Retina (tissue), 1 donor: ENCODE measurements around the gene SFMBT2.
"Not testable (repeated sequence)": the region's sequence is repeated elsewhere in the genome, so short reads cannot be mapped to it uniquely, and the experiment has no call there.

Experiments
- DNase-seq: peaks from one replicate; pipeline ENCODE4 v3.0.0-alpha.2; 2016

SFMBT2 gene

GRCh38 chr10:7317786-7318446, 92.9 kb downstream of the SFMBT2 start:
- DNase-seq: no peak

GRCh38 chr10:7316839-7317238, 94.0 kb downstream of the SFMBT2 start:
- DNase-seq: no peak

GRCh38 chr10:7315906-7316305, 94.9 kb downstream of the SFMBT2 start:
- no peak for DNase-seq

- no peak for DNase-seq
These were observed 96.7 kb downstream of the SFMBT2 start for GRCh38 chr10:7314170-7314569.

- DNase-seq: no peak
These were observed 98.4 kb downstream of the SFMBT2 start for GRCh38 chr10:7312488-7312857.

- not testable (repeated sequence) for DNase-seq
These were observed 98.9 kb downstream of the SFMBT2 start for GRCh38 chr10:7311850-7312487.

- DNase-seq: no peak
These were observed 99.5 kb downstream of the SFMBT2 start for GRCh38 chr10:7311218-7311849.

GRCh38 chr10:7310076-7310475, 100.8 kb downstream of the SFMBT2 start:
- no peak for DNase-seq

- no peak for DNase-seq
These were observed 102.0 kb downstream of the SFMBT2 start for GRCh38 chr10:7308826-7309225.

GRCh38 chr10:7306616-7307015, 104.2 kb downstream of the SFMBT2 start:
- DNase-seq: no peak

- no peak for DNase-seq
These were observed 104.7 kb downstream of the SFMBT2 start for GRCh38 chr10:7306147-7306546.

GRCh38 chr10:7305053-7305452, 105.8 kb downstream of the SFMBT2 start:
- no peak for DNase-seq

GRCh38 chr10:7304110-7304509, 106.7 kb downstream of the SFMBT2 start:
- no peak for DNase-seq

GRCh38 chr10:7302930-7303557, 107.8 kb downstream of the SFMBT2 start:
- no peak for DNase-seq

GRCh38 chr10:7302392-7302906, 108.4 kb downstream of the SFMBT2 start:
- DNase-seq: no peak

GRCh38 chr10:7301006-7301778, 109.6 kb downstream of the SFMBT2 start:
- peak; percentile 29 for DNase-seq

GRCh38 chr10:7300384-7300971, 110.4 kb downstream of the SFMBT2 start:
- no peak for DNase-seq

- DNase-seq: not testable (repeated sequence)
These were observed 111.1 kb downstream of the SFMBT2 start for GRCh38 chr10:7299601-7300325.

- DNase-seq: no peak
These were observed 112.3 kb downstream of the SFMBT2 start for GRCh38 chr10:7298495-7298894.

- DNase-seq: no peak
These were observed 113.7 kb downstream of the SFMBT2 start for GRCh38 chr10:7297094-7297493.

GRCh38 chr10:7296648-7297047, 114.2 kb downstream of the SFMBT2 start:
- no peak for DNase-seq

GRCh38 chr10:7296076-7296475, 114.8 kb downstream of the SFMBT2 start:
- DNase-seq: no peak
